ENCODE data around the gene FCER2. TPM values are rescaled to one million over a fixed set of nuclear protein-coding genes. Genes with fewer than 3 reads are reported as not detected.

Gene FCER2
- total and polyA plus RNA-seq, 7 donors: 0.06 to 0.54 (median 0.22) TPM; not detected in 3

DNA sequence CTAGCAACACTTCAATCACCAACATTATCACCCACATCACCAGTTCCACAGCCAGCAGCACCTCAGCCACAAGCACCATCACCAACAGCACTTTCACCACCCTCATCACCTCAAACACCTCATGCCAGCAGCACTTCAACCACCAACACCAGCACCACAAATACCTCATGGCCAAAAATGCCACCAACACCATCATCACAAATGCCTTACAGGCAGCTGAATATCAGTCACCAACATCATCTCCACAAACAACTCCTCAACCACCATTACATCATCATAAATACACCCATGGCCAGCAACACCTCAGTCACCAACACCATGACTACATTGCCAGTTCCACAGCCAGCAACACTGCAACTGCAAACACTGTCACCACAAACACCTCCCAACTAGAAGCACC lies 10.4 kb downstream of the FCER2 start:
- DNase-seq: no peak
- no peaks in the 10 kb centered on the region for H3K36me3 ChIP-seq (ENCODE audit: insufficient read depth in 1 of 2, low read depth in 1 of 2)
- H3K4me1 ChIP-seq: no peaks in the 10 kb centered on the region
- TF ChIP-seq, protein P1, sequence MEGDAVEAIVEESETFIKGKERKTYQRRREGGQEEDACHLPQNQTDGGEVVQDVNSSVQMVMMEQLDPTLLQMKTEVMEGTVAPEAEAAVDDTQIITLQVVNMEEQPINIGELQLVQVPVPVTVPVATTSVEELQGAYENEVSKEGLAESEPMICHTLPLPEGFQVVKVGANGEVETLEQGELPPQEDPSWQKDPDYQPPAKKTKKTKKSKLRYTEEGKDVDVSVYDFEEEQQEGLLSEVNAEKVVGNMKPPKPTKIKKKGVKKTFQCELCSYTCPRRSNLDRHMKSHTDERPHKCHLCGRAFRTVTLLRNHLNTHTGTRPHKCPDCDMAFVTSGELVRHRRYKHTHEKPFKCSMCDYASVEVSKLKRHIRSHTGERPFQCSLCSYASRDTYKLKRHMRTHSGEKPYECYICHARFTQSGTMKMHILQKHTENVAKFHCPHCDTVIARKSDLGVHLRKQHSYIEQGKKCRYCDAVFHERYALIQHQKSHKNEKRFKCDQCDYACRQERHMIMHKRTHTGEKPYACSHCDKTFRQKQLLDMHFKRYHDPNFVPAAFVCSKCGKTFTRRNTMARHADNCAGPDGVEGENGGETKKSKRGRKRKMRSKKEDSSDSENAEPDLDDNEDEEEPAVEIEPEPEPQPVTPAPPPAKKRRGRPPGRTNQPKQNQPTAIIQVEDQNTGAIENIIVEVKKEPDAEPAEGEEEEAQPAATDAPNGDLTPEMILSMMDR (IDR thresholded peaks at IDR 0.05): no peak
- H3K4me3 ChIP-seq: no peak overlapping the region
- peaks cover 0 to 11% (median 6%) of the 10 kb centered on the region in 3 donors for H3K27me3 ChIP-seq (ENCODE audit: insufficient read depth in 3 of 3, low read length in 2 of 3)
- ATAC-seq: no peak
- no peak overlapping the region for H3K27ac ChIP-seq
- no peaks in the 10 kb centered on the region for H3K9me3 ChIP-seq
- intact Hi-C loops (cut with DNase I): no loop called here

DNA sequence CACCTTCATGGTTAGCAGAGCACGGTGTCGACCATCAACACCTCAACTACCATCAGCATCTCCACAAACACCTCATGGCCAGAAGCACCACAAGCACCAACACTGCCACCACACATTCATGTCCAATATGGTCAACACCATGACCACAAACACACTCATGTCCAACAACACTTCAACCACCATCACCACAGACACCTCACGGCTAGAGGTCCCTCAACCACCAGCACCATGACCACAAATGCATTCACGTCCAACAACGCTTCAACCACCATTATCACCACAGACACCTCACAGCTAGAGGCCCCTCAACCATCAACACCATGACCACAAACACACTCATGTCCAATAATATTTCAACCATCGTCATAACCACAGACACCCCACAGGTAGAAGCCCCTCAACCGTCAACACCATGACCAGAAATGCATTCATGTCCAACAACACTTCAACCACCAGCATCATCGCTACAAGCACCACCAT lies 11.1 kb downstream of the FCER2 start:
- WGBS, 3 donors: 79 to 87% (median 83%) methylated on average over 8 of the region's 8 CpGs
- H3K4me1 ChIP-seq: no peaks in the 10 kb centered on the region
- DNase-seq (no peak), ATAC-seq (no peak)
- intact Hi-C loops (cut with DNase I): no loop called here
- H3K4me3 ChIP-seq: no peak overlapping the region
- no peaks in the 10 kb centered on the region for H3K9me3 ChIP-seq
- peaks cover 0 to 10% (median 5%) of the 10 kb centered on the region in 3 donors for H3K27me3 ChIP-seq (ENCODE audit: insufficient read depth in 3 of 3, low read length in 2 of 3)
- TF ChIP-seq, protein P1 (IDR thresholded peaks at IDR 0.05): no peak
- H3K36me3 ChIP-seq (ENCODE audit: insufficient read depth in 1 of 2, low read depth in 1 of 2): no peaks in the 10 kb centered on the region
- no peak overlapping the region for H3K27ac ChIP-seq

DNA sequence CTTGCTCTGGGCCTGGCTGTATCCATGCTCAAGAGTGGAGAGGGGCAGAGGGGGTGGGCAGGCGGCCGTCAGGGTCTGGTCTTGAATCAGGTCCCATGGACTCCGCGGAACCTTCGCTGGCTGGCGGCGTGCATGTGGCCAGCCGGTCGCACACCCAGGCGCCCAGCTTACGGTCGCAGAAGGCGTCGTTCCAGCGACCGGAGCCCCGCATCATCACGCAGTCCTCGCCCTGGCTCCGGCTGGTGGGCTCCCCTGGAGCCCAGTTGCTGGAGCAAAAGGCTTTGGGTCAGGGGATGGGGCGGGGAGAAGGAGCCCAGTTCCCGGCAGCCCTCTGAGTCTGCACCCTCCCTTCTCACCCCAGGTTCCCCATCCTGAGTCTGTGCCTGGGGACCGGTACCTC lies 12.8 kb downstream of the FCER2 start:
- intact Hi-C loops (cut with DNase I): no loop called here
- ATAC-seq: no peak
- Histone ChIP-seq H3K36me3 (ENCODE audit: insufficient read depth in 1 of 2, low read depth in 1 of 2) (peaks cover 0 to 3% of the 10 kb centered on the region in 2 donors), H3K27me3 (ENCODE audit: insufficient read depth in 3 of 3, low read length in 2 of 3) (peaks cover 0 to 10% (median 5%) of the 10 kb centered on the region in 3 donors), H3K4me1 (no peaks in the 10 kb centered on the region), H3K4me3 (no peak overlapping the region), H3K9me3 (no peaks in the 10 kb centered on the region), H3K27ac (no peak overlapping the region)
- no peak for DNase-seq
- TF ChIP-seq, protein P1 (IDR thresholded peaks at IDR 0.05): no peak
- 15 to 27% (median 24%) methylated on average over 23 of the region's 23 CpGs for WGBS, 3 donors

DNA sequence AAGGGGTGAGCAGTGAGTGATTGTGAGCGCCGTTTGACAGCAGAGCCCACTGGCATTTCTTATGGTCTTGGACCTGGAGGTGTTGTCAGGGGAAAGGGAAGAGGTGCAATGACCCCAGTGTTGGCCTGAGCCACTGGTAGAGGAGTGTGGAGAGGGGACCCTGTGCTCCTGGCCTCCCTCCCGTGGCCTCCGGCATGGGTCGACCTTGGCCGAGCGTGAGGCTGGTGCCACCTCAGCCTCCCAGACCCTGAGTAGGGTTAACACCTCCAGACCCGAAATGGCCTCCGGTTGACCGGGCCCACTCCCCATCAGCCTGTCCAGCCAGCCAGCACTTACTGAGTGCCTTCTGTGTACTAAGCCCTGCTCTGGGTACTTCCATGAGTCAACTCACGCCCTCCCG lies 14.8 kb downstream of the FCER2 start:
- no peak for DNase-seq
- Histone ChIP-seq H3K27ac (no peak overlapping the region), H3K4me1 (no peaks in the 10 kb centered on the region), H3K9me3 (no peaks in the 10 kb centered on the region), H3K4me3 (no peak overlapping the region), H3K36me3 (ENCODE audit: insufficient read depth in 1 of 2, low read depth in 1 of 2) (peaks cover 0 to 23% of the 10 kb centered on the region in 2 donors), H3K27me3 (ENCODE audit: insufficient read depth in 3 of 3, low read length in 2 of 3) (peaks cover 0 to 6% (median 3%) of the 10 kb centered on the region in 3 donors)
- TF ChIP-seq, protein P1 (IDR thresholded peaks at IDR 0.05): no peak
- intact Hi-C loops (cut with DNase I): no loop called here
- ATAC-seq: no peak
- 75 to 82% (median 76%) methylated on average over 12 of the region's 12 CpGs for WGBS, 3 donors

Data from psoas muscle (tissue), 8 donors.